ENCODE measurements around the gene TLE2. TPM values are rescaled to one million over a fixed set of nuclear protein-coding genes. Genes with fewer than 3 reads are reported as not detected.

Gene TLE2
- total RNA-seq, 1 experiment from 2014 or later, result 13.7 TPM

DNA sequence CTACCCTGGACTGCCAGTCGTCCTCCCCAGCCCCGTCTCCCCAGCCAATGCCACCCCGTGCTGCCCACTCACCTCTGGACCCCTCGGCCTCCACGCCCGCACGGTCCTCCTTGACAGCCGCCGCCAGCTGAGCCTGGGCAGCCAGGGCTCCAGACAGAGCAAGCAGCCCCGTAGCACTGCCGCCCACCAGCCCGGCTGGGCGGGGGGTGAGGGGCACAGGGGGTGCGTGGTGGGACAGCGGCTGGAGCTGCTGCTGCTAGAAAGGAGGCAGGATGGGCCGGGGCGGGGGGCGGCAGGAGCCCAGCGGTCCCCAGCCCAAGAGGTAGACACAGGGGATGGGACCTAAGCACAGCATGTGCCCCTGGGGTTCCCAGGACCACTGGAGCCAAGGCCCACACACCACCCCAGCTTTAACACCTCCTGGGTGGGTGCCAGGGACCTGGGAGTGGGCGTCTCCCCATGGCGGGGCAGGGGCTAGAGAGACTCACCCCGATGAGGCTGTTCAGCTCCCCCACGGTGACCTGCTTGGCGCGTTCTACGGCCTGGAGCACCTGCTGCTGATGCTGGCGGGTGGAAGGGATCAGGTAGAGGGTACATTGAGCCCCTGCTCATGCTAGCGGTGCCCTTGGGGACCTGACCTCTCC is 9.7 kb downstream of the TLE2 start:
- H3K9me2 ChIP-seq (ENCODE audit: insufficient read depth), result no peaks in the 10 kb centered on the region
- intact Hi-C loops (cut with micrococcal nuclease; ENCODE audit: unreplicated experiment), result no loop called here
- POLR2A ChIA-PET (ENCODE audit: unreplicated experiment), result interaction anchor here (0.7 kb wide), 1 partner anchor 422 kb away, joined by 5 read pairs; no protein-coding TSS in a partner anchor
- H3K4me1 ChIP-seq (replicated peaks; ENCODE audit: insufficient read depth), result no peaks in the 10 kb centered on the region
- DNase-seq, result no peak
- H3K9me3 ChIP-seq (ENCODE audit: insufficient read depth, low read depth), result no peaks in the 10 kb centered on the region
- CTCF ChIA-PET, result no interaction called here
- no peaks in the 10 kb centered on the region for H3K36me3 ChIP-seq (ENCODE audit: low read depth)
- H3F3A ChIP-seq (ENCODE audit: insufficient read depth, low read depth), result no peaks in the 10 kb centered on the region
- BruUV-seq (replicated peaks), result no TSS peak
- H4K20me1 ChIP-seq (ENCODE audit: insufficient read depth), result no peaks in the 10 kb centered on the region
- H3K4me2 ChIP-seq, result no peak overlapping the region
- TF ChIP-seq CTCF (conservative IDR thresholded peaks at IDR 0.05) (no peak), EZH2 (IDR thresholded peaks at IDR 0.05; ENCODE audit: low read depth) (no peak)
- H3K4me3 ChIP-seq, result no peak overlapping the region
- H3K27ac ChIP-seq, result no peak overlapping the region
- no peak overlapping the region for H2AFZ ChIP-seq
- no peaks in the 10 kb centered on the region for H3K27me3 ChIP-seq (ENCODE audit: insufficient read depth, low read depth)
- H3K79me2 ChIP-seq (ENCODE audit: low read depth), result no peaks in the 10 kb centered on the region

DNA sequence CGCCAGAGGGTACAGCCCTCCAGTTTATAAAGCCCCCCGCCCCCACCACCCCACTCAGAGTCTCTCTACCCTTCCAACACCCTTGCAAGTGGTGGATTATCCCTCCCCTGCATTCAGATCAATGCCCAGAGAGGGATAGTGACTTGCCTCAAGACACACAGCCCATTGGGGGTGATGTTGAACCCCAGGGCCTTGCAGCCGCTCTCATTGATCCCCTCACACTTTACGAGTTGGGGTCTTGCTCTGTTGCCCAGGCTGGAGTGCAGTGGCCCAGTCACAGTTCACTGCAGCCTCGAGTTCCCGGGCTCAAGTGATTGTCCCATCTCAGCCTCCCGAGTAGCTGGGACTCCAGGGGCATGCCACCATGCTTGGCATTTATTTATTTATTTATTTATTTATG is 11.2 kb downstream of the TLE2 start:
- Histone ChIP-seq H3K9me3 (ENCODE audit: insufficient read depth, low read depth) (no peaks in the 10 kb centered on the region), H3K79me2 (ENCODE audit: low read depth) (no peaks in the 10 kb centered on the region), H3K4me1 (replicated peaks; ENCODE audit: insufficient read depth) (no peaks in the 10 kb centered on the region), H4K20me1 (ENCODE audit: insufficient read depth) (no peaks in the 10 kb centered on the region), H3K36me3 (ENCODE audit: low read depth) (no peaks in the 10 kb centered on the region), H2AFZ (no peak overlapping the region), H3K27ac (no peak overlapping the region), H3F3A (ENCODE audit: insufficient read depth, low read depth) (no peaks in the 10 kb centered on the region), H3K9me2 (ENCODE audit: insufficient read depth) (no peaks in the 10 kb centered on the region), H3K4me3 (no peak overlapping the region), H3K4me2 (no peak overlapping the region), H3K27me3 (ENCODE audit: insufficient read depth, low read depth) (no peaks in the 10 kb centered on the region)
- no peak for TF ChIP-seq EZH2 (IDR thresholded peaks at IDR 0.05; ENCODE audit: low read depth)
- TF ChIP-seq CTCF (conservative IDR thresholded peaks at IDR 0.05), result no peak
- DNase-seq, result no peak
- intact Hi-C loops (cut with micrococcal nuclease; ENCODE audit: unreplicated experiment), result no loop called here
- ChIA-PET CTCF (no interaction called here), POLR2A (ENCODE audit: unreplicated experiment) (no interaction called here)
- BruUV-seq (replicated peaks), result no TSS peak

GRCh38 chr19:3015126-3016057 is 13.7 kb downstream of the TLE2 start:
- Histone ChIP-seq H3K36me3 (ENCODE audit: low read depth) (no peaks in the 10 kb centered on the region), H3K9me2 (ENCODE audit: insufficient read depth) (no peaks in the 10 kb centered on the region), H3F3A (ENCODE audit: insufficient read depth, low read depth) (no peaks in the 10 kb centered on the region), H3K9me3 (ENCODE audit: insufficient read depth, low read depth) (no peaks in the 10 kb centered on the region), H3K4me2 (no peak overlapping the region), H3K79me2 (ENCODE audit: low read depth) (no peaks in the 10 kb centered on the region), H2AFZ (no peak overlapping the region), H3K27ac (no peak overlapping the region), H3K4me1 (replicated peaks; ENCODE audit: insufficient read depth) (no peaks in the 10 kb centered on the region), H3K27me3 (ENCODE audit: insufficient read depth, low read depth) (no peaks in the 10 kb centered on the region), H4K20me1 (ENCODE audit: insufficient read depth) (no peaks in the 10 kb centered on the region), H3K4me3 (no peak overlapping the region)
- intact Hi-C loops (cut with micrococcal nuclease; ENCODE audit: unreplicated experiment), result no loop called here
- no peak for DNase-seq
- CTCF ChIA-PET, result interaction anchor here (0.6 kb wide), 1 partner anchor 21 kb away, joined by 6 read pairs; no protein-coding TSS in a partner anchor
- no TSS peak for BruUV-seq (replicated peaks)
- TF ChIP-seq CTCF (conservative IDR thresholded peaks at IDR 0.05), result no peak
- TF ChIP-seq EZH2 (IDR thresholded peaks at IDR 0.05; ENCODE audit: low read depth), result no peak
- POLR2A ChIA-PET (ENCODE audit: unreplicated experiment), result no interaction called here

Data from PC-9 (cell line).